SIG-M5 (cell line): ENCODE measurements around the gene IL1RAPL1.
"Not testable (repeated sequence)": the region's sequence is repeated elsewhere in the genome, so short reads cannot be mapped to it uniquely, and the experiment has no call there.

Experiments used
- DNase-seq: peaks from one replicate; lab custom pipeline; 2025; lab: John Stamatoyannopoulos, UW

Gene IL1RAPL1

GRCh38 chrX:28787206-28787605 lies 200.0 kb downstream of the IL1RAPL1 start:
- no peak for DNase-seq

GRCh38 chrX:28800671-28801070 lies 213.4 kb downstream of the IL1RAPL1 start:
- DNase-seq, result not testable (repeated sequence)

GRCh38 chrX:28802625-28803024 lies 215.4 kb downstream of the IL1RAPL1 start:
- no peak for DNase-seq

- DNase-seq, result no peak
Observed at GRCh38 chrX:28835991-28836390, 248.7 kb downstream of the IL1RAPL1 start.

- no peak for DNase-seq
Observed at GRCh38 chrX:28843817-28844216, 256.6 kb downstream of the IL1RAPL1 start.

GRCh38 chrX:28847423-28847822 lies 260.2 kb downstream of the IL1RAPL1 start:
- DNase-seq, result no peak

- no peak for DNase-seq
Observed at GRCh38 chrX:28848707-28849106, 261.5 kb downstream of the IL1RAPL1 start.

GRCh38 chrX:28850955-28851354 lies 263.7 kb downstream of the IL1RAPL1 start:
- no peak for DNase-seq

GRCh38 chrX:28851871-28852270 lies 264.6 kb downstream of the IL1RAPL1 start:
- no peak for DNase-seq

- DNase-seq, result no peak
Observed at GRCh38 chrX:28854637-28855036, 267.4 kb downstream of the IL1RAPL1 start.

- no peak for DNase-seq
Observed at GRCh38 chrX:28876408-28876807, 289.2 kb downstream of the IL1RAPL1 start.

- DNase-seq, result no peak
Observed at GRCh38 chrX:28876901-28877300, 289.7 kb downstream of the IL1RAPL1 start.

- DNase-seq, result no peak
Observed at GRCh38 chrX:28880136-28880535, 292.9 kb downstream of the IL1RAPL1 start.

- DNase-seq, result no peak
Observed at GRCh38 chrX:28884823-28885222, 297.6 kb downstream of the IL1RAPL1 start.

- DNase-seq, result no peak
Observed at GRCh38 chrX:28888416-28888815, 301.2 kb downstream of the IL1RAPL1 start.

- no peak for DNase-seq
Observed at GRCh38 chrX:28889591-28890090, 302.4 kb downstream of the IL1RAPL1 start.

- DNase-seq, result no peak
Observed at GRCh38 chrX:28901637-28902036, 314.4 kb downstream of the IL1RAPL1 start.

GRCh38 chrX:28910487-28910886 lies 323.2 kb downstream of the IL1RAPL1 start:
- no peak for DNase-seq

GRCh38 chrX:28920153-28920943 lies 333.1 kb downstream of the IL1RAPL1 start:
- no peak for DNase-seq

- DNase-seq, result no peak
Observed at GRCh38 chrX:28922106-28922505, 334.9 kb downstream of the IL1RAPL1 start.

- DNase-seq, result no peak
Observed at GRCh38 chrX:28946846-28947245, 359.6 kb downstream of the IL1RAPL1 start.

GRCh38 chrX:28960063-28960462 lies 372.8 kb downstream of the IL1RAPL1 start:
- no peak for DNase-seq

GRCh38 chrX:28966331-28966730 lies 379.1 kb downstream of the IL1RAPL1 start:
- DNase-seq, result no peak

GRCh38 chrX:28969126-28969525 lies 381.9 kb downstream of the IL1RAPL1 start:
- DNase-seq, result no peak
